Right lobe of liver (tissue), 6 donors: ENCODE results near the gene PTPN5. TPM values are rescaled to one million over a fixed set of nuclear protein-coding genes. Genes with fewer than 3 reads are reported as not detected.
A peak's percentile ranks its signal among the peaks of the same experiment; 100 is the strongest.

ENCODE experiments used
- ATAC-seq, 4 donors: fragments of 200-7000 bp; cut with Tn5 transposase; one replicate each; pipeline ENCODE4 v1.9.1; 2020; ENCODE audit warnings: mild to moderate bottlenecking in 4 of 4, moderate library complexity in 4 of 4
- DNase-seq, 3 donors: peaks; one replicate each; pipeline ENCODE4 v3.0.0-alpha.2; 2020
- H3K27ac ChIP-seq, 3 donors: fragments of 200-600 bp; one replicate each; pipeline ENCODE4 v1.8.0; 2022
- H3K27me3 ChIP-seq, 2 donors: fragments of 200-600 bp; one replicate each; pipeline ENCODE4 v1.8.0; 2022
- H3K36me3 ChIP-seq, 4 donors: fragments of 200-600 bp; sonication (generic) in 1 of 4; one replicate each; pipeline versions ENCODE4 v1.5.1 to v1.8.0; 2017 to 2022; ENCODE audit warnings: control low read depth in 1 of 4
- H3K4me1 ChIP-seq, 4 donors: fragments of 200-600 bp; sonication (generic) in 1 of 4; one replicate each; pipeline versions ENCODE4 v1.5.1 to v1.8.0; 2017 to 2022; ENCODE audit warnings: control low read depth in 1 of 4
- H3K4me3 ChIP-seq, 3 donors: fragments of 200-600 bp; one replicate each; pipeline ENCODE4 v1.8.0; 2022
- H3K9me3 ChIP-seq, 4 donors: fragments of 200-600 bp; sonication (generic) in 1 of 4; one replicate each; pipeline versions ENCODE4 v1.5.1 to v1.8.0; 2017 to 2022; ENCODE audit warnings: control low read depth in 1 of 4
- POLR2A ChIP-seq: fragments of 450-650 bp; IDR thresholded peaks from one replicate; pipeline ENCODE4 v1.6.1; 2017; ENCODE audit warnings: antibody characterized with exemption, mild to moderate bottlenecking
- whole genome bisulfite sequencing: methylation state at CpG from one replicate; pipeline ENCODE4 v1.1.6; 2018; ENCODE audit warnings: low coverage, low lambda C conversion rate; ENCODE audit not compliant: insufficient coverage; ENCODE audit errors: missing lambda C conversion rate; 5-methylcytosine and 5-hydroxymethylcytosine counted together
- intact Hi-C, 2 donors: fragments of 100-400 bp; cut with DNase I; formaldehyde crosslinking; loops; one replicate each; pipeline versions ENCODE4 v1.11.2 to v1.14.1; 2022
- total RNA-seq, 6 experiments: library from RNA; depleted of rRNA in 2 of 6; stranded (reverse); fragments of >200 nt in 2 of 6; fragmentation: NEBNext Ultra II Directional in 3 of 6; extraction: Animal tissue kit (Norgen Biotek cat#: 25700) in 3 of 6; gene quantifications; one replicate each; pipeline versions ENCODE4 v1.1.0 to v1.2.4, GENCODE V29; 2016 to 2023
- TF ChIP-seq, protein P1 (sequence below), 4 donors: fragments of 200-600 bp in 3 of 4; fragments of 450-650 bp in 1 of 4; IDR thresholded peaks; one replicate each; pipeline versions ENCODE4 v1.5.1 to v1.8.0; 2016 to 2022; ENCODE audit warnings: antibody characterized with exemption in 4 of 4, mild to moderate bottlenecking in 2 of 4
- donor health status: DM: no; HTN: yes; CAD: no.
- donor health status: DM: no; HTN: no; CAD: no.
- donor health status: DM: no; HTN: no; CAD: no.
- donor health status: DM: no; HTN: yes; CAD: no.
- donor health status: DM: no; HTN: yes; CAD: no.

PTPN5 gene
- total RNA-seq, 6 experiments from 2014 or later = not detected

GRCh38 chr11:18701614-18702216 is 89.9 kb downstream of the PTPN5 start:
- intact Hi-C loops = no loop called here
- DNase-seq (no peak), ATAC-seq (no peak)
- Histone ChIP-seq H3K4me1 (no peaks in the 10 kb centered on the region), H3K9me3 (no peaks in the 10 kb centered on the region), H3K36me3 (peaks cover 0 to 3% (median 0%) of the 10 kb centered on the region in 4 donors), H3K27me3 (no peaks in the 10 kb centered on the region), H3K27ac (no peak overlapping the region), H3K4me3 (no peak overlapping the region)
- TF ChIP-seq, protein P1, sequence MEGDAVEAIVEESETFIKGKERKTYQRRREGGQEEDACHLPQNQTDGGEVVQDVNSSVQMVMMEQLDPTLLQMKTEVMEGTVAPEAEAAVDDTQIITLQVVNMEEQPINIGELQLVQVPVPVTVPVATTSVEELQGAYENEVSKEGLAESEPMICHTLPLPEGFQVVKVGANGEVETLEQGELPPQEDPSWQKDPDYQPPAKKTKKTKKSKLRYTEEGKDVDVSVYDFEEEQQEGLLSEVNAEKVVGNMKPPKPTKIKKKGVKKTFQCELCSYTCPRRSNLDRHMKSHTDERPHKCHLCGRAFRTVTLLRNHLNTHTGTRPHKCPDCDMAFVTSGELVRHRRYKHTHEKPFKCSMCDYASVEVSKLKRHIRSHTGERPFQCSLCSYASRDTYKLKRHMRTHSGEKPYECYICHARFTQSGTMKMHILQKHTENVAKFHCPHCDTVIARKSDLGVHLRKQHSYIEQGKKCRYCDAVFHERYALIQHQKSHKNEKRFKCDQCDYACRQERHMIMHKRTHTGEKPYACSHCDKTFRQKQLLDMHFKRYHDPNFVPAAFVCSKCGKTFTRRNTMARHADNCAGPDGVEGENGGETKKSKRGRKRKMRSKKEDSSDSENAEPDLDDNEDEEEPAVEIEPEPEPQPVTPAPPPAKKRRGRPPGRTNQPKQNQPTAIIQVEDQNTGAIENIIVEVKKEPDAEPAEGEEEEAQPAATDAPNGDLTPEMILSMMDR (IDR thresholded peaks at IDR 0.05) = no peak
- TF ChIP-seq POLR2A = no peak
- 89% methylated on average over 9 of the region's 17 CpGs for WGBS

DNA sequence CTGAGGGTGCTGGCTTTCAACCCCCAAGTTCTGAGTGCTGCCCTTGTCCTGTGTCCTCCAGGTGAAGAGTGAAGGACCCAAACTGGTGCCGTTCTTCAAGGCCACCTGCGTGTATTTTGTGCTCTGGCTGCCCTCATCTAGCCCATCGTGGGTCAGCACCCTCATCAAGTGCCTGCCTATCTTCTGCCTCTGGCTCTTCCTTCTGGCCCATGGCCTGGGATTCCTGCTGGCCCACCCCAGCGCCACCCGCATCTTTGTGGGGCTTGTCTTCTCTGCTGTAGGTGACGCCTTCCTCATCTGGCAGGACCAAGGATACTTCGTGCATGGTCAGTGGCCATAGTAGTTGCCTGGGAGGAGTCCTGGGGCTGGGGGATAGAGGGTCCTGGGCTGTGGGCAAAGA is 90.7 kb downstream of the PTPN5 start:
- WGBS = no CpG with 5 or more reads among the region's 7 CpGs
- DNase-seq = no peak
- Histone ChIP-seq H3K27me3 (no peaks in the 10 kb centered on the region), H3K4me3 (no peak overlapping the region), H3K36me3 (peaks cover 0 to 3% (median 0%) of the 10 kb centered on the region in 4 donors), H3K9me3 (no peaks in the 10 kb centered on the region), H3K27ac (no peak overlapping the region), H3K4me1 (no peaks in the 10 kb centered on the region)
- TF ChIP-seq POLR2A = no peak
- TF ChIP-seq, protein P1 (IDR thresholded peaks at IDR 0.05) = no peak
- intact Hi-C loops = no loop called here
- ATAC-seq = no peak

DNA sequence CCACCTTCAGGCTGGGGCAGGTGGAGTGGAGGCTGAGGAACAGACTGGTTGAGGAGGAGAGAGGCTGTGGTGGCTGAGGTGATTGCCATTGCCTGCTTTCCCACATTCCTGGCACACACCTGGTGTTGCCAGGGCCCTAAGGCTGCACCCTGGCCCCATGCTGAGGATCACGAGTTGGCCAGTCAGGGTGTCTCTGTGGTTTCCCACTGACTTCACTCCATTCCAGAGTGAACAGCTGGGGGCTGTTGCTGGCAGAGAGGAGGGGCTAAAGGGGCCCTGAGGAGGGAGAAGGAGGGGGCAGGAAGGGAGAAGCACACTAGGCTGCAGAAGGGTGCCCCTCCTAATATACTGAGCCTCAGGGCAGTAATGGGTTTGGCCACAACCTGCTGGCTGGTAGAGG is 91.2 kb downstream of the PTPN5 start:
- H3K9me3 ChIP-seq = no peaks in the 10 kb centered on the region

GRCh38 chr11:18699848-18700261 is 91.7 kb downstream of the PTPN5 start:
- H3K9me3 ChIP-seq = no peaks in the 10 kb centered on the region
- WGBS = 65% methylated on average over 2 of the region's 3 CpGs
- ATAC-seq = peak in 3 of 4 donors; percentile 1 to 7 (median 6)
- intact Hi-C loops = no loop called here
- peak overlapping the region in 1 of 3 donors; percentile 82 for H3K27ac ChIP-seq
- no peak for TF ChIP-seq POLR2A
- TF ChIP-seq, protein P1 (IDR thresholded peaks at IDR 0.05) = no peak
- no peak for DNase-seq
- peak overlapping the region in 1 of 3 donors; percentile 75 for H3K4me3 ChIP-seq
- peaks cover 0 to 3% (median 0%) of the 10 kb centered on the region in 4 donors for H3K36me3 ChIP-seq
- H3K4me1 ChIP-seq = no peaks in the 10 kb centered on the region
- no peaks in the 10 kb centered on the region for H3K27me3 ChIP-seq

More for the DNA sequence above, 91.2 kb downstream of the PTPN5 start:
- no peak overlapping the region for H3K4me3 ChIP-seq
- no peak for DNase-seq
- H3K4me1 ChIP-seq = no peaks in the 10 kb centered on the region
- no peak for ATAC-seq
- H3K36me3 ChIP-seq = peaks cover 0 to 3% (median 0%) of the 10 kb centered on the region in 4 donors
- WGBS = 60% methylated on average over 1 of the region's 1 CpG
- intact Hi-C loops = no loop called here
- no peaks in the 10 kb centered on the region for H3K27me3 ChIP-seq
- no peak for TF ChIP-seq POLR2A
- TF ChIP-seq, protein P1 (IDR thresholded peaks at IDR 0.05) = no peak
- no peak overlapping the region for H3K27ac ChIP-seq
